NCI-H2107 treated with DMSO at 0.1 percent for 48 hours (cell line): ENCODE data around the gene PDE4D.

Experiments
- DNase-seq: peaks from one replicate; lab custom pipeline; 2025; ENCODE audit not compliant: unreplicated experiment; lab: John Stamatoyannopoulos, UW

PDE4D gene

DNA sequence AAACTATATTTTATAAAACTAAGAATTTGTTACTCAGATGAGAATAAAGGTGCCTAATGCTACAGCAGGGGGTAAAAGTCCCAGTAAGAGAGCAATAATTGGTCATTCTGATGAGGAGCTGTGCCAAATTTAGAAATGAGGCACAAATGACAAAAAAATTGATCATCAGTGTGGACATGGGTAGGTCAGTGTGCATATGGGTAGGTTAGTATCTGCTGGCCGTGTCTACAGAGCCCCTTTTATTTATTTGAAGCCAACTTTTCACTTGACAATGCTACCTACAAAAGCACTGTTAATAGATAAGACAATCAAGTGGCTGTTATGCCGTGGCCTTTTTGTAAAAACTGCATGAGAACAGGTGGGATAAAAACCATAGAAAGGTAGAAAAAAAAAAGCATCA lies 856.1 kb downstream of the PDE4D start:
- no peak for DNase-seq

DNA sequence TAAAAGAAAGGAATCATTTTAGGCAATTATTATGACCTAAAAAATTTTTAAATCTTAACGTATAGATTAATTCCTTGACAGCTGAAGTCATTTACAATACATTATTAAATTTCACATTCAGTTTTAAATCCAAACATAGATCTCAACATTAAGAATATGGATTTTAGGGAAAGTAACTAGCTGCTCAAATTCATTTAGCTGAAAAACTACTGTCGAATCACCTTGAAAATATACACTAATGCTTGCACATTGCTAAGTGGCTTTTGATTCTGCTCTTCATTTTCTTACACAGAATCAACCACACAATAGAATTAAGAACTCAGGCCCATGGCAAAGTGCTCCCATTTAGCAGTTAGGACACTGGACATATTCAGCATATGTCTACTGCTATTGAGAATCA lies 856.5 kb downstream of the PDE4D start:
- no peak for DNase-seq

DNA sequence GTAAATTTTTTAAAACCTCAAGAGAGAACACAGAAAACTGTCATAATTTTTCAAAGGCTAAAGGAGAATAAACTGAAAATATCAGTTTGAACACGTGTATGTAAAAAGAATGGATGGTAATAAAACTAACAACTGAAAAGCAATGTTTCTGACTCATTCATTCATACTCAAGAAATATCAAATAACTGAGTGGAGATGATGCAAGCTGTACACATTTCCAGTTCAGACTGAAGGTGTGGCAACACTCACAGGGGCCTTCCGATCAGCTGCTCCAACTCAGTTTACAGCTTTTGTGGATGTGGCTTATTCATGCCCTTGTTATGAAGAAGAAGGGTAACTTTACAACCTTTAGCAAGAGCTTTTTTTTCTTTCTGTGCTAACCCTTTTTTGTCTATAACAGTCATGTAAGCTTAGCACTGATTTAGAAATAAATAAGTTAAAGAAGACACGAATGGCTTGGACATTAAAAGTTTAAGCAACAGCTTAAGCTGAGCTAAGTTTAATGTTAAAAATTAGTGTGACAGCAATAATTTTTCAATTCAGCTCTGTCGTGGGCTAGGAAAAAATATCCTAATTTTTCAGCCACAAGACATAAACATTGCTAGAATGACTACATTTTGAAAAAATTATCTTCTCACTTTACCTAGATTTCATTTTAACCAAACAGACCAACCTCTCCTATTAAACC lies 857.1 kb downstream of the PDE4D start:
- peak; percentile 6 for DNase-seq

DNA sequence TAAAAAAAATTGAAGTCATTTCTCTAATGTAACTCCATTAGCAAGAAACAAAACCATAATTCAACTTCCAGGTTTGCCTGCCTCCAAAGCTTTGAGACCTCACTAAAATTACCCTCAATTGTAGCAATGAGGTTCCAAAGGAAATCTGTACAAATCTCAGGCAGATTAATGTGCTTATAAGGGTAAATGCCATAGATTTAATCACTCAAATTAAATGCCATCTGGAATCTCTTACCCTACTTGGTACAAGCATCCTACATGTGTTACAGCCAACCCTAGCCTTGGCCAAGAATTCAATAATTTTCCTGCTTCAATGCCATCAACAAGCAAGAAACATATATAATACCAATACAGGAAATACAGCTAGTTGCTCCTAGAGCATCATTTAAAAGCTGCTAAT lies 857.8 kb downstream of the PDE4D start:
- no peak for DNase-seq

DNA sequence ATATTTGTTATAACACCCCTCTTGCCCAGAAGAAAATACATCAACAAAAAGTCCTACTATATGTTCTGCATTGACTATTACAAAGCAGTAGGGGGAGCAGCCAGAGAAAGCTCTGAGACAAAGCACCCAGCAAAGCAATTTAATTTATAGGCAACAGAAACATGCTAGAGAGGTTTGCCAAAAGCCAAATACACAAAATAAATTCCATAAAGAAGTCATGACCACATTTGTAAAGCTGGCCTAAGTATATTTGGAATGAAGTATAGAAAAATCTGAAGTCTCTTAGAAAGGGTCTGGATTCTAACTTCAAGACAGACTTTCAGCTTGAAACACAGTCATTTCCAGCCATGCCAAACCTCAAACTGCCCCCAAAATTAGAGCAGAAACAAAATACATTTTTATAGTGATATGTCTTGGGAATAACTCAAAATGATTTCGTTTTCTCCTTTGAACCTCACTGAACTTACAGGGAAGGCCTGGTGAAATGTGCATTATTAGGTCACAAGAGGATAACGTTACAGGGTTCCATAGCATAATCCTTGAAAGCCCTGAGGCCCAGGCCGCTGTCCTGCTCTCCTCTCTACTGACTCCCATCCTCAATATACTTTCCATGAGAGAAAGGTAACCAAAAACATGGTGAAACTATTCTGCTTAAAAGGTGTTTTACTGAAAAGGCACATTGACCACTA lies 858.9 kb downstream of the PDE4D start:
- no peak for DNase-seq

DNA sequence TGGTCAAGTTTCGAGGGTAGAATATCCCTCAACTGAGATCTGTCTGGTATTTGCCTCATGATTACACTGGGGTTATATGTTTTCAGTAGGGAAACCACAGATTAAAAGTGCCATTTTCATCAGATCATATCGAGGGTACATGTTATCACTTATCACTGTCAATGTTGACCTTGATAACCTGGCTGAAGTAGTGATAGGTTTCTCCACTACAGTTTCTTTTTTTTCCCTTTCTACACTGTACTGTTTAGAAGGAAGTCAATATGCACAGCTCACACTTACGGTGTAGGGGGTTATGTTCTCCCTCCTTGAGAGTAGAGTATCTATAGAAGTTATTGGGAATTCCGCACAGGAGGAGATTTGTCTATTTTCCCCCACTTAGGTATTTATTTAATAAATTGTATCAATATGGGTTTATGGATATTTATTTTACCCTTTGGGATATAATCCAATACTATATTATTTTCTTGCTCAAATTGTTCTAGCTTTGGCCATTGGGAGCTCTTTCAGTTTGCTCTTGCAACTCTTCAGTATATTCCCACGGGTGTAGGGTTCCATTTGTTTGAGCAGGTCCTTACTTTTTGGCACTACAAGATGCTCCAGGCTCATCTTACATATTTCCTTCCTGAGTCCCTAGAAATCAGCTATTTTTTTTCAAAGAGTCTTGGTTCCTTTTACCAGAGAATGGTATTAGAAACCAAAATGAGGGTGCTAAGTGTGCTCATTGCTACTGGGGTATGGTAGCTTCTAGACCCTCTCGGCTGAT lies 866.2 kb downstream of the PDE4D start:
- no peak for DNase-seq

DNA sequence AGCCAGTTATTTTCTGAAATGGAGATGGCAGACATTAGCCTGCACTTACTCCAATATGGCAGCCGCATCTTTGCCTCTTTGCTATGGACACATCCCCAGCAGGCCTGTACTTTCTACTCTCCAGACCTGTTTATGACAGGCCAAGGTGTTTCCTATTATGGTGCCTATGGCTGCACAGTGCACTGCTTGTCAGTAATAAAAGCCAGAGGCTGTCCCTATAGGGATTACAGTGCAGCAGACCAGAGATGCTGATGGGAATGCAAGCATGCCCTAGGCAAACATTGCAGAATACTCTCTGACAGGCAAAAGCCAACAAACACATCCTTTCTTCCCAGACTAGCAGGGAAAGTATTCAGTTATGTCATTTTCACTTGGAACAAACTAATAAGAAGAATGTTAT lies 867.8 kb downstream of the PDE4D start:
- no peak for DNase-seq

DNA sequence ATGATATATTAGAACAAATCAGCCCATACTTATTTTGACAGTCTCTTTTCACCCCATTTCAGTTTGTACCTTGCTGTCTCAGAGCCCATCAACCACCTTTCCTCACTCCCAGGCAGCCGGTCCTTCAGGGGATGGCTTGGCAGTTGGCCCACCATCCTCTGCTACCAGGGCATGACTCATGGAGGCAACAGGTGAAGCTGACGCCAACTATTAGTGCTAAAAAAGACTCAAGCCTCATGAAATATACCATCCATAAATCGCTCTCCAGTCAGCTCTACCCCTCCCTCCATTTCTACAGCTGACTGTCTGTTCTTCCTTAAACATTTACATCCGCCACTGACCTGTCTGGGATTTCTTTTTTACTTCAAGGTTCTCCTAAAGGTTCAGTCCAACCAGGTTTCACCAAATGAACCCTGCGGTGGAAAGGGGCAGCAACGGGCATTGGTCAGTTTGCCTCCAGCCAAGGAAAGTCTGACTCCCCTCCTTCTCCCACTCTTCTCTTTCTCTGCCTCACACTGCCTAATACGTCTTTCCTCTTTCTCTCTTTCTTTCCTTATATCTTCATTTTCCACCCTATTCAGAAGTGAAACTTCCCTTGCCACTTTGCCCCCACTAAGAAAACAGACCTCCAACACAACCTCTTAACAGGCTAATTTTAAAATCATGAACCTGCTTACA lies 871.5 kb downstream of the PDE4D start:
- DNase-seq: peak; percentile 27

DNA sequence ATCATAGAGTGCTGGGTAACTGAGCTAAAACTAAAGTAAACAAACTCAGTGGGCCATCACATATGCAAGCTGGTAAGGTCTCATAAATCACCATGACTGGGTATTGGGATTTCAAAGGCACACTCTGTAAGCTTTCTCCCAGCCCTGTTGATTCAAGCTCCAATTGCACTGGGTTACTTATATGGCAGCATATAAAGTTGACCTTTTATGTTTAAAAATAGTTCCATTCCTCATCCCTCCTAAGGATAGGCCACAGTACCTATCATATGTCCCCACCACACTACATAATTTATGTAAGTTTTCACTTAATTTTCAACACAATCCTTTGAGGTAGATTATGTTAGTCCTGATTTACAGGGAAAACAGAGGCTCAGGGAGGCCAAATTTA lies 872.2 kb downstream of the PDE4D start:
- DNase-seq: peak; percentile 46

DNA sequence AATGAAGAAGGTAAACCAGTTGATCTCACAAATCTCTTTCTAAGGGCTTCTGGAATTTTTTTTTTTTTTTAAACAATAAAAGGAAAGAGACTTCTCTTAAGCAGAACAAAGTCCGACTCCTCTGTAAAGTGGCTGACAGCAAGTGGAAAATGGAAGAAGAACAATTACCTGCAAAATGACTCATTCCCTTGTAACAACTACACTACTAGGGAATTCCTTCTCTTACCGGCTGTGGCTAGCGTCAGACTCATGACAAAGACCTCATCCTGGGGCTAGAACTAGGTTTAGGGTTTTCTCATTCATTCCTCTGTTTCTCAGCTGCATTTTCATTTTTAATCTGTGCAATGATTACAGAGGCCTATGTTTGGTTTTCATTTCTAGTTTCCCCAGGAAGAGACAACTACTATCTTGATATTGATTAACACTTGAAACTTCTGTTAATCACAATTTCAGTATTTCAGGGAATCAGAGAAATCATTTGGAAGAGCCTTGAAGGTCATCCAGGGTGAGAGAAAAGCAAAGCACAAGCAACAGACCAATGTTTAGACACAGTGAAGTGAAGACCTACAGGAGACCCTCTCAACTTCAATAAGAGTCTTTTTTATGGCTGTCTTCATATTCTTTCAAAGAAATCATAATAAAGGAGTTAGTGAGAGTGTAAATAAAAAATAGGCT lies 872.8 kb downstream of the PDE4D start:
- no peak for DNase-seq

DNA sequence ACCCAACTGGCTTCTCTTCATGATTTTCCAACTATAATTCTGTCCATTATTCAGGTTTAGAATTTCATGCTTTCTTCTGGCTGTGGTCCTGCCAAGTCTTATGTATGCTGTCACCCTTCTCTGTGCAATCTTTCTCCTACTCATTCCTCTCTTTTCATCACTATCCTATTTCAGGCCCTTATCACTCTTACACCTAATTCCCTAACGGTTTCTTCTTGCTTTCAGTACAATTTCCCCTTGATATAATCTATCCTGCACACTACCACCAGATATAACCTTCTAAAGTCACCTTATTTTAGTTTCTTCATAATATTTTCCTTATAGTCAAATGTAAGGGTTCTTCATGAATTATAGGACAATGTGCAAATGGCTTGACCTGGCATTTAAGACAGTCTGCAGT lies 874.4 kb downstream of the PDE4D start:
- no peak for DNase-seq

DNA sequence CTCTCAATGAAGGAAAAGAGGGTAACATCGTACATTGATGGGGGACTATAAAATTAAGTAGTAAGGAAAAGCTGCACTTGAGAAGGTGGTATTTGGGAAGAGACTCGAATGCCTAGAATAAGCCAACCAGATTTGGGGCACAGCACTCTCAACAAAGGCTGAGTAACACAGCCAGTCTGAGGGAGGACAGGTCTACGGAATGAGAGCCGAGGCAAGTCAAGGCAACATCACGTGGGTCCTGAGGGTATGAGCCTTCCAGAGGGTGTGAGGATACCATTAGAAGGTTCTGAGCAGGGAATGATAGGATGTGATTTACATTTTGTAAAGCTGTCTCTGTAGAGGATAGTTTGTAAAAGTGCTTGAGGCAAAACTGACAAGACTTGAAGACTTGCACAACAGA lies 876.6 kb downstream of the PDE4D start:
- DNase-seq: no peak

DNA sequence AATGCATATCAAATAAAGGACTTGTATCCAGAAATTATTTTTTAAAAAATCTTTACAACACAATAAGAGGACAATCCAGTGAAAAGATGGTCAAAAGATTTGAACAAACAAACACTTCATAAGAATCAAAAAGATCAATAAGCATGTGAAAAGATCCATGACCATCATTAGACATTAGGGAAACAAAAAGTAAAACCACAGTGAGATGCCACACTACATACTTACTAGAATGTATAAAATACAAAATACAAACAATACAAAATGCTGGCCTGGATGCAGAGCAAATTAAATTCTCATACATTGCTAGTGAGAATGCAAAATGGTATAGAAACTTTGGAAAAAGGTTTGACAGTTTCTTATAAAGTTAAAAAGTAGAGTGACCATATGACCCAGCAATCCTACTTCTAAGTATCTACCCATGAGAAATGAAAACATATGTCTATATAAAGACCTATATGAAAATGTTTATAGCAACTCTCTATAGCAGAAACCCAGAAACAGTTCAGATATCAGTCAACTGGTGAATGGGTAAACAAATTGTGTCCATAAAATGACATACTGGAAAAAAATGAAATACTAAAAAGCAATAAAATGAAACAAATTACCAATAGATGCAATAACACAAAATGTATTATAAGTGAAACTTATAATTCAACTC lies 884.6 kb downstream of the PDE4D start:
- no peak for DNase-seq

DNA sequence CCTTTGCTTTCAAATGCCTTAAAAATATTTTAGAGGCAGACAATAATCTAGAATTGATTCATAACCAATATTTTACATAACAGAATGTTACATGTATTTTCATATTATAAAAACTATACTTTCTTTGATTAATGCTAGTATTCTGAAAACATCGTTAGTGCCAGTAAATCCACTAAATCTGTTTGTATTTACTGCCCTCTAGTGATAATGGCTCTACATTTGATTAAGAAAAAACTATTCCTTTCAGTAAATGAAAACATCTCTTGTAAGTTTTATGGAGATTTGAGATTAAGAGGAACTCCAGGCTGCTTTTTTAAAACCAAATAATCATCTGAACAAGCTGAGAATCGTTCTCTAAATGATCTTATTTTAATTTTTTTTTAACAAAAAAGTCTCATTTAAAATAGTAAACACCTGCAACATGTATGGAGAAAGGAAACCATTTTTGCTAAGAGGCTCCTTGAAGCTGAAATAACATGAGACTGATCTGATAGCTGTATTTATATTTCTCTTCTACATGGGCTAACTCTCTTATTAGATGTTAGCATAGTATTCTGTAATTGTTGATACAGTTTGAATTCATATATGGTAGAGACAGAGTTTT lies 886.0 kb downstream of the PDE4D start:
- DNase-seq: peak; percentile 7

DNA sequence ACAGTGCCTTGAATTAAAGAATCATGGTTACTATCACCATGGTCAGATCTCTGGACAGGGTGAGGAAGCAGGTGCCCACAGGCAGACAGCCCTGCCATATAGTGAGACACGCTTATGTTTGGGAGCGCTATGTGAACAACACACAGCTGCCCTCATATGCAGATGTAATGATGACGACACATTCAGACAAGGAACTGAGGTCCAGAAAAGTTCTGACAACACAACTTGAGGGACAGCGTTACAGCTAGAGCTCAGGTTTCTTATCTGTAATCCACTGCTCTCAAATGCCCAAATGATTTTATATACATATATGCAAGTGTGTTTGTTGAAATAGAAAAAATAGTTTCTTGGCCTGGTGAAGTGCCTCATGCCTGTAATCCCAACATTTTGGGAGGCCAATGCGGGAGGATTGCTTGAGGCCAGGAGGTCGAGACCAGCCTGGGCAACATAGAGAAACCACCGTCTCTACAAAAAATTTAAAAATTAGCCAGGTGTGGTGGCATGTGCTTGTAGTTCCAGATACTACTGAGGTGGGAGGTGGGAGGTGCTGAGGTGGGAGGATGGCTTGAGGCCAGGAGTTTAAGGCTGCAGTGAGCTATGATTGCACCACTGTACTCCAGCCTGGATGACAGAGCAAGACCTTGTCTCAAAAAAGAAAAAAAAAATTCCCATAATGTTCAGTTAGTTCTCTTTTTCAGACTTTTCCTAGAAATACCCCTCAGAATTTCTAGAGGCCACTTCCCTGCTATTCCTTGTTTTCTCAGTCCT lies 887.4 kb downstream of the PDE4D start:
- no peak for DNase-seq

DNA sequence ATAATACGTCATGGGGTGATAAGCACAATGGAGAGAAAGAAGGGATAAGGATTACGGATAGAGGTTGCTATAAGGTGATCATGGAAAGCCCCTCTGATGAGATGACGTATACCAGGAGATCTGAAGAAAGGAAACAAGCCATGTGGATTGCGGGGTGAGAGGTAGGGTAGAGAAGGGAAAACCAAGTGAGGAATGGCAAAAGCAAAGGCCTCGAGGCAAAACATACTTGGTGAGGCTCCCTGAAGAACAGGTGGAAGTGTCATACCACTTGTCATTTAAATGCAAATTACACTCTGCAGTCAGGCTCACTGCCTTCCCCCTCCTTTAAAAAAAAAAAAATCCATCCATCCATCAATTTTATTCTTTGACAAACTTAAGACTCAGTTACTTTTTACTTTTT lies 889.9 kb downstream of the PDE4D start:
- no peak for DNase-seq

DNA sequence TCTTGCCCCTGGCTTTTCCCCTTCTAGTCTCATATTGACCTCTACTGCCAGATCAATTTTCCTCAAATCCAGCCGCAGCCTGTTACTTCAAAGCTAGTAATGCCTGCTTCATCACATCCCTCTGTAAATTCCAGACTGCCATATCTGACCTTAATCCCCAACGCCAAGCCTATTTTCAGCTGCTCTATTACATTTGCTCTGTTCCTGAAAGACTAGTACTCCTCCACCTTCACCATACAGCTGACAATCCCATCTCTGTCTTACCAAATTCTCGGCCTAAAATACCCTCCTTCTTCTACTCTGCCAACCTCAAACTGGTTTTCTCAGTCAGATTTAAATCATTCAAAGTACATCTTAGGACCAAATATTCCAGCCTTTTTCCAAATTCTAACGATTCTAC lies 890.4 kb downstream of the PDE4D start:
- no peak for DNase-seq

DNA sequence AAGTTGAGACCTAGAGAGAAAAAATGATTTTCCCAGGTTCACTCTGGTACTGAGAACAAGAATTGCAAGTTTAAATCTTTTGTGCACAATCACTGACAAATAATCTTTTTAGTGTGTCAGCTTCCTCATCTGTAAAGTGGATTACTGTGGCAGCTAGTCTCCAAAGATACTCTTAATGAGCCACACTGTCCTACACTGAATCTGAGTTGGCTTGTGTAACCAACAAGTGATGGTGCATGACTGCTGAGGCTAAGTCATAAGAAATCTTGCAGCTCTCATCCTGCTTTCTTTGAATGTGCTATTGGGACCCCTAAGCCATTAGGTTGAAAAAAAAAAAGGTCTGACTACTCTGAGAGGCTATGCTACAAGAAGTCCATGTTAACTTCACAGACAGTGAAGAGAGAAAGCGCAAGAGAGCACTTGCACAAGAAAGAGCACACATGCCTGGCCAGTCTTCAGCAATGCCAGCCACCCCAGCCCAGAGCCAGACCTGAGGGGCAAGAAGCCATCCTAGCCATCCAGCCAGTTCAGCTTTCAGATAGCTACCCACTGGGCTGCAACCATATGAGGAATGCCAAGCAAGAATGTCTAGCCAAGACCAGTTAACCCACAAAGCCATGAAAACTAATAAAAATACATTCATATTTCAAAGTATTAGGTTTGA lies 891.2 kb downstream of the PDE4D start:
- DNase-seq: no peak

DNA sequence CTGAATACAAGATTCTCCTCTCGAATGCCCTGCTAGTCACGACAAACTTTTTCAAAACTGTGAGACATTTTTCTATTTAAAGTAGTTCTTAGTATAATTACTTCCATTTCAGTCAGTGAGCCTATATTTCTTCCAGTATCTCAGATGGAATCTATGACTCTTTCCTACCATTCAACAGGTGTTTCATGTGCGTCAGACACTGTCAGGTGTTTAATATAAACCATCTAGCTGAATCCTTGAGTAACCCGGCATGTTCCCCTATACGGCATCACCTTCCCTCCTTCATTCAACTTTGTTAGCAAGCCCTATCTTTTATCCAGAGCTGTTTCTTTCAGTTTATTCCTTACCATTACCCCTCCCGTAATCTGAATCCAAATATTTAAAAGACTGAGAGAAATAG lies 891.8 kb downstream of the PDE4D start:
- DNase-seq: no peak
